ENCODE measurements around the gene CCDC57. TPM values are rescaled to one million over a fixed set of nuclear protein-coding genes. Genes with fewer than 3 reads are reported as not detected.

Gene CCDC57
- total and polyA plus RNA-seq, 12 donors, result 7.0 to 34.5 (median 10.7) TPM

DNA sequence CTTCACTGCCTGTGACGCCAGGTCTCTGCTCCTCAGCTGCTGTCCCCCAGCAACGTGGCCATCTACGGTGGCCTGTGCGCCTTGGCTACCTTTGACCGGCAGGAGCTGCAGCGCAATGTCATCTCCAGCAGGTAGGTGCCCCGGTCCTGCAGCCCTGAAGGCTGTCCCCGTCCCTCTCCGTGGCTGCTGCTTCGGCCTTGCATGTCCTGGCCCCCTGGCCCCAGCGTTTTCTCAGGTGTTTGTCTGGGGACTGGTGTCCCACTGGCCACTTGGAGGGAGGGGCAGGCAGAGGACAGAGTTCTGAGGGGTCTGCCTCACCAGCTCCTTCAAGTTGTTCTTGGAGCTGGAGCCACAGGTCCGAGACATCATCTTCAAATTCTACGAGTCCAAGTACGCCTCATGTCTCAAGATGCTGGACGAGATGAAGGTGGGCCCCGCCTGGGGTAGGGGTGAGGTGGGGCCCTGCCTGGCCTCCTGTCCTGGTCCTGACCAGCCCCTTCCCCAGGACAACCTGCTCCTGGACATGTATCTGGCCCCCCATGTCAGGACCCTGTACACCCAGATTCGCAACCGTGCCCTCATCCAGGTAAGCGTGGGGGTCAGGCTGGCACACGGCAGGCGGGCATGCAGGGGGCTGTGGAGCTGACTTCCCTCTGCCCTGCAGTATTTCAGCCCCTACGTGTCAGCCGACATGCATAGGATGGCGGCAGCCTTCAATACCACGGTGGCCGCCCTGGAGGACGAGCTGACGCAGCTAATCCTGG lies 156.5 kb downstream of the CCDC57 start:
- Histone ChIP-seq H3K4me1 (peaks cover 8 to 20% (median 16%) of the 10 kb centered on the region in 9 donors), H3K27ac (no peak overlapping the region), H3K9me3 (no peaks in the 10 kb centered on the region), H3K27me3 (no peaks in the 10 kb centered on the region), H3K36me3 (peaks cover 3 to 81% (median 30%) of the 10 kb centered on the region in 9 donors), H3K4me3 (no peak overlapping the region)
- ATAC-seq (no peak), DNase-seq (no peak)
- intact Hi-C loops (cut with DNase I), result no loop called here
- no peak for TF ChIP-seq CTCF (IDR thresholded peaks at IDR 0.05)
- WGBS, 2 donors, result 88 to 91% methylated on average over 28 of the region's 28 CpGs

DNA sequence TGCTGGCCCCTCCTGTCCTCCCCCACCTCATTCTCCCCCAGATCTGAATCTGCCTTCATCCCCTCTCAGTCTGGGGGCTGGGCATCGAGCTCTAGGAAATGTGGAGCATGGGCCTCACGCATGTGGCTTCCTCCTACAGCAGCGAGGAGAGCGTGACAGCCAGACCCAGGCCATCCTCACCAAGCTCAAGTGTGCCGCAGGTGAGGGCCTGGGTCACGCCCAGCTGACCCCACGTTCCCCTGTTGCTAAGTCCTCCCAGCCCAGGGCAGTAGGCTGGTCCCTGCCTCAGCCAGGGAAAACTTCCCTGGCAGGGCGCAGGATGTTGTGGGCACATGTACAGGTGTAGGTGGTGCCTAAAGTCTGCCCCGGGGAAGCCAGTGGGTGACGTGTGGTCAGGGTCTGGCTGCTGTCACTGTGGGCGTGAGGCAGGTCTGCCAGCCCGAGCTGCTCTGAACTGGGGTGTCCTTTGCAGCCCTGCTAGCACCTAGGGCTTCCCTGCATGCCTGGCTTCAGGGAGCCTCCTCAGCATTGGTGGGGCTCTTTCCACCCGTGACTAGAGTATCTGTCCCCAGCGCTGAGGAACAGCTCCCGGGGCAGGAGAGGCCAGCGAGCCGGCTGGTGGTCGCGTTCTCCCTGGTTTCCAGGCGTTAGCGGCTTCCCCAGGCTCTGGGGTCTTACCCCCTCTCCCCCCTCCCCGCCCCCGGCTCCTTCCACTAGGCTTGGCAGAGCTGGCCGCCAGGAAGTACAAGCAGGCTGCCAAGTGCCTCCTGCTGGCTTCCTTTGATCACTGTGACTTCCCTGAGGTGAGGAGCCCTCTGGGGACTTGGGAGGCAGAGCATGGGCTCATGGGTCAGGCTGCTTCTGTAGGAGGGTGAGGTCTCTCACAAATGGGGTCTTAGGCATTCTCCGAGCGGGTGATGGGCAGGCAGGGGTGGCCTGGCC lies 157.3 kb downstream of the CCDC57 start:
- Histone ChIP-seq H3K4me1 (peaks cover 12 to 28% (median 24%) of the 10 kb centered on the region in 9 donors), H3K4me3 (no peak overlapping the region), H3K36me3 (peaks cover 3 to 74% (median 22%) of the 10 kb centered on the region in 9 donors), H3K9me3 (no peaks in the 10 kb centered on the region), H3K27ac (no peak overlapping the region), H3K27me3 (no peaks in the 10 kb centered on the region)
- TF ChIP-seq CTCF (IDR thresholded peaks at IDR 0.05), result no peak
- intact Hi-C loops (cut with DNase I), result no loop called here
- no peak for DNase-seq
- no peak for ATAC-seq
- whole genome bisulfite sequencing, 2 donors, result 84 to 85% methylated on average over 26 of the region's 26 CpGs

- 87 to 88% methylated on average over 38 of the region's 38 CpGs for WGBS, 2 donors
- ATAC-seq, result no peak
- H3K36me3 ChIP-seq, result peaks cover 3 to 73% (median 27%) of the 10 kb centered on the region in 9 donors
- H3K27ac ChIP-seq, result no peak overlapping the region
- DNase-seq, result peak in 1 of 2 donors; percentile 7
- H3K9me3 ChIP-seq, result no peaks in the 10 kb centered on the region
- H3K4me3 ChIP-seq, result no peak overlapping the region
- no peak for TF ChIP-seq CTCF (IDR thresholded peaks at IDR 0.05)
- peaks cover 12 to 36% (median 28%) of the 10 kb centered on the region in 9 donors for H3K4me1 ChIP-seq
- intact Hi-C loops (cut with DNase I), result loop anchor here in 1 of 10 donors (5.0 kb wide), 1 partner anchor 43 kb away; the partner anchor contains the start of gene FASN
- no peaks in the 10 kb centered on the region for H3K27me3 ChIP-seq
These were observed 158.2 kb downstream of the CCDC57 start for GRCh38 chr17:82054351-82055022.

All from heart right ventricle (tissue), 16 donors.